Esophagus squamous epithelium (tissue), 4 donors: ENCODE data around the gene CC2D2A.

Experiments used
- POLR2A ChIP-seq, 4 donors: fragments of 450-650 bp; IDR thresholded peaks; one replicate each; pipeline ENCODE4 v1.6.1; 2017; ENCODE audit warnings: antibody characterized with exemption in 4 of 4, mild to moderate bottlenecking in 4 of 4, moderate library complexity in 3 of 4
- TF ChIP-seq, protein P1 (sequence below), 6 experiments: fragments of 450-650 bp in 4 of 6; fragments of 200-600 bp in 2 of 6; sonication (generic) in 2 of 6; IDR thresholded peaks; one replicate each; pipeline ENCODE4 v1.5.1; 2016 to 2019; ENCODE audit warnings: antibody characterized with exemption in 6 of 6, mild to moderate bottlenecking in 4 of 6, moderate library complexity in 4 of 6

DNA sequence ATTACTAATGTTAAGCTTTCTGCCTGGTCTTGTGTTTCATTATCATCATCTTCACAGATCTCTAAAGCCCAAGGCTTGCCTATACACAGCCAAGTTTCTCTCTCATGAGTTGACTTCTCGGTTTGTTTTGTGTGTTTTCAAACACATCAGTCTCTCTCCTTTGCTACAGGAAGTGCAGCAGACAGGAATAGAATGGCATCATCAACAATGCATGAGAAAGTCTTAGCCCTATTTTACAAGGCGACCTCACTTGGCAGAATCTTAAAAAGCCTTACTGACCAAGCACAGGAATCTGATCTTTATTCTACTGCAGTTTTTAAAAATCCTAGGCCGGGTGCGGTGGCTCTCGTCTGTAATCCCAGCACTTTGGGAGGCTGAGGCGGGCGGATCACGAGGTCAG, 36.8 kb downstream of the CC2D2A start:
- TF ChIP-seq, protein P1, sequence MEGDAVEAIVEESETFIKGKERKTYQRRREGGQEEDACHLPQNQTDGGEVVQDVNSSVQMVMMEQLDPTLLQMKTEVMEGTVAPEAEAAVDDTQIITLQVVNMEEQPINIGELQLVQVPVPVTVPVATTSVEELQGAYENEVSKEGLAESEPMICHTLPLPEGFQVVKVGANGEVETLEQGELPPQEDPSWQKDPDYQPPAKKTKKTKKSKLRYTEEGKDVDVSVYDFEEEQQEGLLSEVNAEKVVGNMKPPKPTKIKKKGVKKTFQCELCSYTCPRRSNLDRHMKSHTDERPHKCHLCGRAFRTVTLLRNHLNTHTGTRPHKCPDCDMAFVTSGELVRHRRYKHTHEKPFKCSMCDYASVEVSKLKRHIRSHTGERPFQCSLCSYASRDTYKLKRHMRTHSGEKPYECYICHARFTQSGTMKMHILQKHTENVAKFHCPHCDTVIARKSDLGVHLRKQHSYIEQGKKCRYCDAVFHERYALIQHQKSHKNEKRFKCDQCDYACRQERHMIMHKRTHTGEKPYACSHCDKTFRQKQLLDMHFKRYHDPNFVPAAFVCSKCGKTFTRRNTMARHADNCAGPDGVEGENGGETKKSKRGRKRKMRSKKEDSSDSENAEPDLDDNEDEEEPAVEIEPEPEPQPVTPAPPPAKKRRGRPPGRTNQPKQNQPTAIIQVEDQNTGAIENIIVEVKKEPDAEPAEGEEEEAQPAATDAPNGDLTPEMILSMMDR (IDR thresholded peaks at IDR 0.05) = no peak
- no peak for TF ChIP-seq POLR2A (IDR thresholded peaks at IDR 0.05)
